KMS-11 (cell line): ENCODE measurements around the gene DSCAML1.

Source experiments
- H2AFZ ChIP-seq: fragments of 200-600 bp; sonication (generic); 2 replicates; pipeline ENCODE4 v1.6.1; 2016; ENCODE audit warnings: antibody characterized with exemption, mixed run types, low read depth
- H3K27ac ChIP-seq: fragments of 200-600 bp; sonication (generic); 2 replicates; pipeline ENCODE4 v1.6.1; 2016; ENCODE audit warnings: mild to moderate bottlenecking, mixed run types
- H3K27me3 ChIP-seq: fragments of 200-600 bp; sonication (generic); 2 replicates; pipeline ENCODE4 v1.6.1; 2017; ENCODE audit warnings: mild to moderate bottlenecking, low read depth, mixed run types, moderate library complexity; ENCODE audit not compliant: insufficient read depth
- H3K36me3 ChIP-seq: fragments of 200-600 bp; sonication (generic); 2 replicates; pipeline ENCODE4 v1.6.1; 2017; ENCODE audit warnings: mild to moderate bottlenecking, mixed run types; ENCODE audit not compliant: insufficient read depth
- H3K4me1 ChIP-seq: fragments of 200-600 bp; sonication (generic); 2 replicates; pipeline ENCODE4 v1.6.1; 2016; ENCODE audit warnings: mild to moderate bottlenecking, low read depth, mixed run types; ENCODE audit not compliant: poor library complexity, severe bottlenecking
- H3K4me2 ChIP-seq: fragments of 200-600 bp; sonication (generic); 2 replicates; pipeline ENCODE4 v1.7.0; 2016; ENCODE audit warnings: mild to moderate bottlenecking, mixed run types
- H3K4me3 ChIP-seq: fragments of 200-600 bp; sonication (generic); IDR thresholded peaks from 2 replicates; pipeline ENCODE4 v1.6.1; 2017; ENCODE audit warnings: low read depth, low read length, mixed read lengths; ENCODE audit not compliant: insufficient read depth
- H3K79me2 ChIP-seq: fragments of 200-600 bp; sonication (generic); 2 replicates; pipeline ENCODE4 v1.6.1; 2016; ENCODE audit warnings: low read depth, mixed run types; ENCODE audit not compliant: insufficient read depth
- H3K9ac ChIP-seq: fragments of 200-600 bp; sonication (generic); 2 replicates; pipeline ENCODE4 v1.6.1; 2016; ENCODE audit warnings: mild to moderate bottlenecking, mixed run types
- H4K20me1 ChIP-seq: fragments of 200-600 bp; sonication (generic); 2 replicates; pipeline ENCODE4 v1.6.1; 2016; ENCODE audit warnings: mild to moderate bottlenecking, mixed run types; ENCODE audit not compliant: insufficient read depth
- CTCF ChIP-seq: fragments of 200-600 bp; sonication (generic); conservative IDR thresholded peaks from 2 replicates; pipeline ENCODE4 v1.6.1; 2017; ENCODE audit warnings: low read depth, mild to moderate bottlenecking, antibody characterized with exemption, low read length, moderate library complexity, mixed read lengths

The DSCAML1 gene

GRCh38 chr11:117696540-117696939, 100.5 kb downstream of the DSCAML1 start:
- H2AFZ ChIP-seq: no peak overlapping the region
- H3K4me2 ChIP-seq: no peak overlapping the region
- H4K20me1 ChIP-seq: no peaks in the 10 kb centered on the region
- no peaks in the 10 kb centered on the region for H3K27me3 ChIP-seq
- no peak overlapping the region for H3K27ac ChIP-seq
- H3K79me2 ChIP-seq: no peaks in the 10 kb centered on the region
- TF ChIP-seq CTCF: no peak
- H3K36me3 ChIP-seq: no peaks in the 10 kb centered on the region
- H3K9ac ChIP-seq: no peak overlapping the region
- H3K4me1 ChIP-seq: no peaks in the 10 kb centered on the region
- no peak overlapping the region for H3K4me3 ChIP-seq

DNA sequence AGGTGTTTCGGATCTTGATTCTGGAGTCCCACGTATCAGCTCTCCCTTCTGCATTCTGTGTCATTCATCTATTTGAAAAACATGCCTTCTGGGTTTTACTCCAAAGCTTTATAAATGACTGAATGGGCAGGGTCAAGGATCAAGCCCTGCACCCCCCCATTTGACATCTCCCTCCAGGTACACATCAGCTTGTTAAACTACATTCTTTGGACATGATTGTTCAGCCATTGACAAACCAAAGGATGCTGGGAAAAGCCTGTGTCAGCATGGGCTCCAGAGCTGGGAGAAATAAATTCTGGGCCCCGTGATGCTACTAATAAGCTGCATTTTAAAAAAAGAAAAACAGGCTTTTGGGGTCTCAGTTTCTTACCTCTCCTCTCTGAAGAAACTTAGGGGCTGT, 103.7 kb downstream of the DSCAML1 start:
- Histone ChIP-seq H3K36me3 (no peaks in the 10 kb centered on the region), H3K4me1 (no peaks in the 10 kb centered on the region), H3K27me3 (no peaks in the 10 kb centered on the region), H4K20me1 (no peaks in the 10 kb centered on the region), H3K4me3 (no peak overlapping the region), H3K27ac (no peak overlapping the region), H3K4me2 (no peak overlapping the region), H3K9ac (no peak overlapping the region), H2AFZ (no peak overlapping the region), H3K79me2 (no peaks in the 10 kb centered on the region)
- no peak for TF ChIP-seq CTCF

GRCh38 chr11:117691516-117691915, 105.5 kb downstream of the DSCAML1 start:
- Histone ChIP-seq H3K4me3 (no peak overlapping the region), H3K4me2 (no peak overlapping the region), H3K79me2 (no peaks in the 10 kb centered on the region), H4K20me1 (no peaks in the 10 kb centered on the region), H3K36me3 (no peaks in the 10 kb centered on the region), H3K27me3 (no peaks in the 10 kb centered on the region), H3K27ac (no peak overlapping the region), H2AFZ (no peak overlapping the region), H3K4me1 (no peaks in the 10 kb centered on the region), H3K9ac (no peak overlapping the region)
- TF ChIP-seq CTCF: no peak

DNA sequence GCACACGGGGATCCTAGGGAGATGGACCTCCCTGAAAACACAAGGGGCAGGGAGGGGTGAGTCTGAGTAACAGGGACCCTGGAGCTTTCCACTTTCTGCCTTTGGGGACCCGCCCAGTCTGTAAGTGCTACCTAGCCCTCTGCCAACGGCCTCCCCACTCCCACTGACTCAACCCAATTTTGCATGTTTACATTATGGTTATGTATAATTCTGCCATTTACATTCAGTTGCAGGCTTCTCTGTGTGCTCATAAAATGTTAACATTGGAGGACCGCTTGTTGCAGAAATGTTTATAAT, 105.8 kb downstream of the DSCAML1 start:
- Histone ChIP-seq H3K27ac (no peak overlapping the region), H3K36me3 (no peaks in the 10 kb centered on the region), H3K27me3 (no peaks in the 10 kb centered on the region), H3K9ac (no peak overlapping the region), H4K20me1 (no peaks in the 10 kb centered on the region), H3K79me2 (no peaks in the 10 kb centered on the region), H3K4me2 (no peak overlapping the region), H3K4me1 (no peaks in the 10 kb centered on the region), H2AFZ (no peak overlapping the region), H3K4me3 (no peak overlapping the region)
- no peak for TF ChIP-seq CTCF
